ENCODE data around the gene CFAP210.
"Not testable (repeated sequence)": the region's sequence is repeated elsewhere in the genome, so short reads cannot be mapped to it uniquely, and the experiment has no call there.

Gene CFAP210

DNA sequence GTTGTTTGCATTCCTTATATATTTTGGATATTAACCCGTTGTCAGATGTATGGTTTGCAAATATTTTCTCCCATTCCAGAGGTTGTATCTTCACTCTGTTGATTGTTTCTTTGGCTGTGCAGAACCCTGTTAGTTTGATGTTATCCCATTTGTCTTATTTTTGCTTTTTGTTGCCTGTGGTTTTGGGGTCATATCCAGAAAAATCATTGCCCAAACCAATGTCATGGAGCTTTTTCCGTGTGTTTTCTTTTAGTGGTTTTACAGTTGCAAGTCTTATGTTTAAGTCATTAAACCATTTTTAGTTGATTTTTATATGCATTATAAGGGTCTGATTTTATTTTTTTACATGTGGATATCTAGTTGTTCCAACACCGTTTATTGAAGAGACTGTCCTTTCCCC, 74.3 kb downstream of the CFAP210 start:
- no peak for DNase-seq (ENCODE audit: low spot score)

DNA sequence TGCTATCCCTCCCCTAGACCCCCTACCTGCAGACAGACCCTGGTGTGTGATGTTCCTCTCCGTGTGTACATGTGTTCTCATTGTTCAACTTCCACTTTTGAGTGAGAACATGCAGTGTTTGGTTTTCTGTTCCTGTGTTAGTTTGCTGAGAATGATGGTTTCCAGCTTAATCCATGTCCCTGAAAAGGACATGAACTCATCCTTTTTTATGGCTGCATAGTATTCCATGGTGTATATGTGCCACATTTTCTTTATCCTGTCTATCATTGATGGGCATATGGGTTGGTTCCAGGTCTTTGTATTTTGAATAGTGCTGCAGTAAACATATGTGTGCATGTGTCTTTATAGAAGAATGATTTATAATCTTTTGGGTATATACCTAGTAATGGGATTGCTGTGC, 78.2 kb downstream of the CFAP210 start:
- not testable (repeated sequence) for DNase-seq (ENCODE audit: low spot score)

DNA sequence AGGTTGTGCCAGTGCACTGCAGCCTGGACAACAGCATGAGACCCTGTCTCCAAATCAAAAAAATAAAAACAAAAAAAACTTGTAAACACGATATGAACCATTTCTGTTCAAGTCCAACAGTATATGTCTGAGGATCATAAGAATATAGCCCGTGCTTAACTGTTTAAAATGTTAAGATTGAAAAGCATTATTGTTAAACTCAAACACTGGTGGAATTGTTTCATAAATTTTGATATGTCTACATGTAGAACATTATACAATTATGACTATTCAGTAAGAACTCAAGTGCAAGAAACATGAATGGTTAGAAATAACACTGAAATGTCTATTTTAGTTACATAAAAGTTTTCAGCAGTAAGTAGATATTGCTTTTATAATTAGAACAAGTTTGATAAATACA, 80.3 kb downstream of the CFAP210 start:
- DNase-seq (ENCODE audit: low spot score): no peak

- no peak for DNase-seq (ENCODE audit: low spot score)
Measured at GRCh38 chr2:169609264-169609663, 84.9 kb downstream of the CFAP210 start.

GRCh38 chr2:169599568-169599967, 94.6 kb downstream of the CFAP210 start:
- DNase-seq (ENCODE audit: low spot score): no peak

- DNase-seq (ENCODE audit: low spot score): no peak
Measured at GRCh38 chr2:169598982-169599381, 95.2 kb downstream of the CFAP210 start.

GRCh38 chr2:169596546-169596945, 97.7 kb downstream of the CFAP210 start:
- not testable (repeated sequence) for DNase-seq (ENCODE audit: low spot score)

All from ecto neural progenitor cell (in vitro differentiated cells).